Kidney (tissue), 14 donors: Measurements from ENCODE around the gene SLC7A4. TPM values are rescaled to one million over a fixed set of nuclear protein-coding genes. Genes with fewer than 3 reads are reported as not detected.

Source experiments
- DNase-seq, 5 donors: peaks; one replicate each; pipeline ENCODE4 v3.0.0-alpha.2; 2013 to 2020
- FAIRE-seq: peaks from 2 replicates; lab custom pipeline; 2012; peaks lifted over from hg19 to GRCh38; lab: Jason Lieb, UNC
- H3K27ac ChIP-seq, 2 donors: one replicate each; pipeline ENCODE4 v1.7.0; 2013; ENCODE audit warnings: low read depth in 2 of 2, low read length in 2 of 2, inconsistent platforms in 1 of 2
- H3K27me3 ChIP-seq: one replicate; pipeline ENCODE4 v1.7.1; 2013; ENCODE audit warnings: low read length, inconsistent platforms; ENCODE audit not compliant: control insufficient read depth, insufficient read depth
- H3K36me3 ChIP-seq, 3 donors: one replicate each; pipeline versions ENCODE4 v1.7.0 to v1.7.1; 2013; ENCODE audit warnings: low read length in 3 of 3, control low read depth in 1 of 3, inconsistent platforms in 1 of 3; ENCODE audit not compliant: insufficient read depth in 3 of 3, control insufficient read depth in 2 of 3
- H3K4me1 ChIP-seq, 3 donors: one replicate each; pipeline versions ENCODE4 v1.7.0 to v1.7.1; 2013; ENCODE audit warnings: low read length in 3 of 3, inconsistent platforms in 1 of 3, low read depth in 1 of 3; ENCODE audit not compliant: control insufficient read depth in 2 of 3, insufficient read depth in 2 of 3
- H3K4me3 ChIP-seq, 3 donors: one replicate each; pipeline versions ENCODE4 v1.7.0 to v1.8.1; 2013; ENCODE audit warnings: low read length in 3 of 3, control low read depth in 1 of 3, inconsistent platforms in 1 of 3
- H3K9ac ChIP-seq, 3 donors: one replicate each; pipeline versions ENCODE4 v1.7.0 to v1.7.1; 2013; ENCODE audit warnings: low read length in 3 of 3, control low read depth in 1 of 3, inconsistent platforms in 1 of 3
- H3K9me3 ChIP-seq, 3 donors: one replicate each; pipeline versions ENCODE4 v1.7.0 to v1.7.1; 2013; ENCODE audit warnings: low read length in 3 of 3, control low read depth in 1 of 3, inconsistent platforms in 1 of 3; ENCODE audit not compliant: control insufficient read depth in 2 of 3, insufficient read depth in 1 of 3
- CTCF ChIP-seq: IDR thresholded peaks from 3 replicates; pipeline ENCODE4 v1.5.1; 2012; ENCODE audit warnings: mild to moderate bottlenecking, moderate library complexity, borderline replicate concordance; ENCODE audit not compliant: insufficient read depth; ENCODE audit errors: extremely low read depth
- intact Hi-C: fragments of 100-400 bp; cut with DNase I; formaldehyde crosslinking; loops from one replicate; pipeline ENCODE4 v1.11.1; 2022
- polyA plus RNA-seq: library from polyadenylated mRNA; stranded (reverse); fragments of 350-450 nt; fragmentation: Illumina TruSeq; extraction: RNeasy Lipid Tissue Mini Kit (QIAGEN cat#74804); gene quantifications from one replicate; pipeline ENCODE4 v1.2.3, GENCODE V29; 2014; ENCODE audit warnings: low read depth, low replicate concordance; ENCODE audit not compliant: insufficient read depth
- total RNA-seq: library from RNA; stranded (reverse); fragmentation: NEBNext Ultra II Directional; extraction: Animal tissue kit (Norgen Biotek cat#: 25700); gene quantifications from one replicate; pipeline ENCODE4 v1.2.1, GENCODE V29; 2021
- donor health status: control.
- donor health status: control.
- donor health status: control.
- donor health status: control.
- donor health status: control.
- donor health status: DM: yes; HTN: yes; CAD: no.
- donor health status: Normal renal cell carcinoma (clear cell type).

The SLC7A4 gene
- total and polyA plus RNA-seq, 2 donors from 2014 or later, result 0.57 to 1.2 TPM

DNA sequence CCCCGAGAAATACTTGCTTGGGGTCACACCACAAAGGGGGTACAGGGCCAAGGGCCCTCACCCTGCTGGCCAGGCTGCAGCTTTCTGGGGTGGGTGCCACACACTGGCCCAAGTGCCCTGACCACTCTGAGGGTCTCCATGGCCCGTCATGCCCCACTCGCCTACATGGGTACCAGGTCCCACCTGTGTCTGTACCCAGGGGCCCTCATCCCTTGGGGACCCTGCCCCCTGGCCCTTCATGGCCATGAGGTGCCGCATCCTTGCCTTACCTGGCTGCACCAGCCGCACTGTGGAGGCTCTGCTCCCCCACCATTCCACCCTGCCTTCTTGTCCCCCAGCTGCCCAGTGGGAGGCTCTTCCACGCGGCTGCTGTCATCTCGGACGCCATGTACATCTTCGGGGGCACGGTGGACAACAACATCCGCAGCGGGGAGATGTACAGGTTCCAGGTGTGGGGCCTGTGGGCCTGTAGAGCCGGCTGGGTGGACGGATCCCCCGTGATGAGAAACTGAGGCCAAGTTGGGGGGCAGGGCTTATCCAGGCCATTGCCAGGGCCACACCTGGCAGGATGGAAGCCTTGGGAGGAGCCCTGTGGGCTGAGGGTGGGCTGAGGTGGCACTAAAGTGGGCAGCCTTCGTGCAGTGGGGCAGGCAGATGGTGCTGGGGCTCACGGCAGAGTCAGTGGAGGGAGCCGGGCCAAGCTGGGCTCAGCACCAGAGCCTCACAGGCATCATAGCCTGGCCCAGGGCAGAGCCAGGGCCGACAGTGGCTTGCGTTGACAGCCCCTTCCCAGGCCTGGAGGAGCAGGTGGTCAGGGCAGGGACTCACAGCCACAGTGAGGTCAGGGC lies 39.7 kb downstream of the SLC7A4 start:
- Histone ChIP-seq H3K4me1 (no peaks in the 10 kb centered on the region), H3K27me3 (no peaks in the 10 kb centered on the region), H3K27ac (no peak overlapping the region), H3K9ac (no peak overlapping the region), H3K4me3 (no peak overlapping the region), H3K9me3 (no peaks in the 10 kb centered on the region), H3K36me3 (peaks cover 0 to 14% (median 5%) of the 10 kb centered on the region in 3 donors)
- intact Hi-C loops, result no loop called here
- no peak for TF ChIP-seq CTCF
- DNase-seq (peak in 1 of 5 donors; percentile 73), FAIRE-seq (no peak)

DNA sequence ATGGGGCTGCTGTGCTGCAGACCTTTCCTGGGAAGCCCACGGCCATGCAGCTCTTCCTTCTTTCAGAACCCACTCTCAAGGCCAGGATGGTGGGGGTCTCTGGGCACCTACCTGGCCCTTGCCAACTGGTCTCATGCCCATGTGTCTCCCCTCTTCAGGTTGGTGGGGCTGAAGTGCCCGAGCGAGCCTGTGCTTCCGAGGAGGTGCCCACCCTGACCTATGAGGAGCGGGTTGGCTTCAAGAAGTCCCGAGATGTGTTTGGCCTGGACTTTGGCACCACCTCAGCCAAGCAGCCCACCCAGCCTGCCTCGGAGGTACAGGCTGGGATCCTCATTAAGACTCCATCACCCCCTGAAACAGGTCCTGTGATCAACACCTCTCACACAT lies 40.3 kb downstream of the SLC7A4 start:
- Histone ChIP-seq H3K27ac (no peak overlapping the region), H3K4me1 (no peaks in the 10 kb centered on the region), H3K27me3 (no peaks in the 10 kb centered on the region), H3K9me3 (no peaks in the 10 kb centered on the region), H3K36me3 (peaks cover 0 to 14% (median 5%) of the 10 kb centered on the region in 3 donors), H3K4me3 (no peak overlapping the region), H3K9ac (no peak overlapping the region)
- intact Hi-C loops, result no loop called here
- TF ChIP-seq CTCF, result no peak
- DNase-seq, result peak in 1 of 5 donors; percentile 55
- no peak for FAIRE-seq

GRCh38 chr22:20991252-20992055 lies 40.9 kb downstream of the SLC7A4 start:
- H3K9ac ChIP-seq, result no peak overlapping the region
- H3K27ac ChIP-seq, result no peak overlapping the region
- DNase-seq (peak in 1 of 5 donors; percentile 73), FAIRE-seq (no peak)
- no peaks in the 10 kb centered on the region for H3K9me3 ChIP-seq
- H3K27me3 ChIP-seq, result no peaks in the 10 kb centered on the region
- no peak overlapping the region for H3K4me3 ChIP-seq
- intact Hi-C loops, result no loop called here
- no peak for TF ChIP-seq CTCF
- no peaks in the 10 kb centered on the region for H3K4me1 ChIP-seq
- peaks cover 0 to 14% (median 7%) of the 10 kb centered on the region in 3 donors for H3K36me3 ChIP-seq
